Natural killer cell (primary cell): ENCODE data around the gene SCLY. TPM values are rescaled to one million over a fixed set of nuclear protein-coding genes. Genes with fewer than 3 reads are reported as not detected.

Experiments used
- ATAC-seq, 3 donors: fragments of 150-1000 bp in 2 of 3; fragments of 200-7000 bp in 1 of 3; cut with Tn5 transposase; 1 replicate in 1 of 3; 2 replicates in 2 of 3; pipeline ENCODE4 v1.10.0; 2021; ENCODE audit warnings: mild to moderate bottlenecking in 2 of 3, moderate library complexity in 2 of 3
- DNase-seq, 2 donors: peaks; one replicate each; pipeline versions ENCODE4 v3.0.0 to v3.0.0-alpha.2; 2013 to 2021; ENCODE audit warnings: mixed read lengths in 1 of 2
- H3K27ac ChIP-seq: one replicate; pipeline ENCODE4 v1.5.1; 2013; ENCODE audit warnings: mild to moderate bottlenecking, low read length
- H3K27me3 ChIP-seq: one replicate; pipeline ENCODE4 v1.6.1; 2013; ENCODE audit warnings: low read length; ENCODE audit not compliant: control insufficient read depth, insufficient read depth
- H3K36me3 ChIP-seq: one replicate; pipeline ENCODE4 v1.6.1; 2013; ENCODE audit warnings: low read length; ENCODE audit not compliant: control insufficient read depth, insufficient read depth
- H3K4me1 ChIP-seq: one replicate; pipeline ENCODE4 v1.6.1; 2013; ENCODE audit warnings: low read length; ENCODE audit not compliant: control insufficient read depth, insufficient read depth
- H3K4me3 ChIP-seq: one replicate; pipeline ENCODE4 v1.5.1; 2013; ENCODE audit warnings: low read length
- H3K9me3 ChIP-seq: one replicate; pipeline ENCODE4 v1.6.1; 2013; ENCODE audit warnings: low read length; ENCODE audit not compliant: control insufficient read depth, insufficient read depth
- H3K27ac Mint-ChIP-seq, 2 donors: one replicate each; pipeline ENCODE4 v1.8.0; 2022; ENCODE audit warnings: mild to moderate bottlenecking in 2 of 2, mixed read lengths in 2 of 2, moderate library complexity in 1 of 2
- H3K27me3 Mint-ChIP-seq, 2 donors: one replicate each; pipeline ENCODE4 v1.8.0; 2022; ENCODE audit warnings: low read depth in 2 of 2, mixed read lengths in 2 of 2
- H3K36me3 Mint-ChIP-seq: one replicate; pipeline ENCODE4 v1.8.0; 2022; ENCODE audit warnings: mixed read lengths
- H3K4me1 Mint-ChIP-seq, 2 donors: one replicate each; pipeline ENCODE4 v1.8.0; 2022; ENCODE audit warnings: mixed read lengths in 2 of 2
- H3K4me3 Mint-ChIP-seq: one replicate; pipeline ENCODE4 v1.8.0; 2022; ENCODE audit warnings: mild to moderate bottlenecking, moderate library complexity, mixed read lengths
- H3K9me3 Mint-ChIP-seq, 2 donors: one replicate each; pipeline ENCODE4 v1.8.0; 2022; ENCODE audit warnings: mixed read lengths in 2 of 2
- WGBS: methylation state at CpG from one replicate; pipeline ENCODE4 v1.1.7; 2013; ENCODE audit warnings: missing lambda C conversion rate; ENCODE audit not compliant: insufficient coverage; 5-methylcytosine and 5-hydroxymethylcytosine counted together
- intact Hi-C: fragments of 100-400 bp; cut with micrococcal nuclease; formaldehyde crosslinking; loops from one replicate; pipeline ENCODE4 v1.14.2; 2022
- total RNA-seq, 4 donors: library from RNA; stranded (reverse); fragments of 120-200 nt in 1 of 4; gene quantifications; one replicate each; pipeline versions ENCODE4 v1.2.3 to v1.2.4, GENCODE V29; 2013 to 2022
- TF ChIP-seq, protein P1 (sequence below): fragments of 200-600 bp; IDR thresholded peaks from one replicate; pipeline ENCODE4 v1.8.0; 2022; ENCODE audit warnings: antibody characterized with exemption

The SCLY gene
- total RNA-seq, 3 donors from 2014 or later (not counting 1 experiment from before 2014, with no cell fraction given), result 16.3 to 24.6 (median 20.1) TPM

- Histone ChIP-seq H3K4me3 (no peak within 1 kb of the TSS), H3K4me1 (peaks cover 20% of the 10 kb centered on the region), H3K36me3 (no peaks in the 10 kb centered on the region), H3K27ac (no peak within 1 kb of the TSS), H3K27me3 (no peaks in the 10 kb centered on the region), H3K9me3 (no peaks in the 10 kb centered on the region)
- TF ChIP-seq, protein P1, sequence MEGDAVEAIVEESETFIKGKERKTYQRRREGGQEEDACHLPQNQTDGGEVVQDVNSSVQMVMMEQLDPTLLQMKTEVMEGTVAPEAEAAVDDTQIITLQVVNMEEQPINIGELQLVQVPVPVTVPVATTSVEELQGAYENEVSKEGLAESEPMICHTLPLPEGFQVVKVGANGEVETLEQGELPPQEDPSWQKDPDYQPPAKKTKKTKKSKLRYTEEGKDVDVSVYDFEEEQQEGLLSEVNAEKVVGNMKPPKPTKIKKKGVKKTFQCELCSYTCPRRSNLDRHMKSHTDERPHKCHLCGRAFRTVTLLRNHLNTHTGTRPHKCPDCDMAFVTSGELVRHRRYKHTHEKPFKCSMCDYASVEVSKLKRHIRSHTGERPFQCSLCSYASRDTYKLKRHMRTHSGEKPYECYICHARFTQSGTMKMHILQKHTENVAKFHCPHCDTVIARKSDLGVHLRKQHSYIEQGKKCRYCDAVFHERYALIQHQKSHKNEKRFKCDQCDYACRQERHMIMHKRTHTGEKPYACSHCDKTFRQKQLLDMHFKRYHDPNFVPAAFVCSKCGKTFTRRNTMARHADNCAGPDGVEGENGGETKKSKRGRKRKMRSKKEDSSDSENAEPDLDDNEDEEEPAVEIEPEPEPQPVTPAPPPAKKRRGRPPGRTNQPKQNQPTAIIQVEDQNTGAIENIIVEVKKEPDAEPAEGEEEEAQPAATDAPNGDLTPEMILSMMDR, result no peak
- Mint-ChIP-seq H3K4me1 (peaks cover 8 to 9% of the 10 kb centered on the region in 2 donors), H3K4me3 (no peak within 1 kb of the TSS), H3K27ac (no peak within 1 kb of the TSS), H3K9me3 (no peaks in the 10 kb centered on the region), H3K36me3 (no peaks in the 10 kb centered on the region), H3K27me3 (no peaks in the 10 kb centered on the region)
- DNase-seq (no peak), ATAC-seq (no peak)
- intact Hi-C loops, result no loop called here
- 63% methylated on average over 22 of the region's 22 CpGs for WGBS
These were observed 77.8 kb downstream of the SCLY start, which contains the start of gene KLHL30 for GRCh38 chr2:238138331-238139195. Gene KLHL30, plus strand, starts transcription at chr2:238138668. Its CDS starts 2,087 bp downstream, at chr2:238140755.

DNA sequence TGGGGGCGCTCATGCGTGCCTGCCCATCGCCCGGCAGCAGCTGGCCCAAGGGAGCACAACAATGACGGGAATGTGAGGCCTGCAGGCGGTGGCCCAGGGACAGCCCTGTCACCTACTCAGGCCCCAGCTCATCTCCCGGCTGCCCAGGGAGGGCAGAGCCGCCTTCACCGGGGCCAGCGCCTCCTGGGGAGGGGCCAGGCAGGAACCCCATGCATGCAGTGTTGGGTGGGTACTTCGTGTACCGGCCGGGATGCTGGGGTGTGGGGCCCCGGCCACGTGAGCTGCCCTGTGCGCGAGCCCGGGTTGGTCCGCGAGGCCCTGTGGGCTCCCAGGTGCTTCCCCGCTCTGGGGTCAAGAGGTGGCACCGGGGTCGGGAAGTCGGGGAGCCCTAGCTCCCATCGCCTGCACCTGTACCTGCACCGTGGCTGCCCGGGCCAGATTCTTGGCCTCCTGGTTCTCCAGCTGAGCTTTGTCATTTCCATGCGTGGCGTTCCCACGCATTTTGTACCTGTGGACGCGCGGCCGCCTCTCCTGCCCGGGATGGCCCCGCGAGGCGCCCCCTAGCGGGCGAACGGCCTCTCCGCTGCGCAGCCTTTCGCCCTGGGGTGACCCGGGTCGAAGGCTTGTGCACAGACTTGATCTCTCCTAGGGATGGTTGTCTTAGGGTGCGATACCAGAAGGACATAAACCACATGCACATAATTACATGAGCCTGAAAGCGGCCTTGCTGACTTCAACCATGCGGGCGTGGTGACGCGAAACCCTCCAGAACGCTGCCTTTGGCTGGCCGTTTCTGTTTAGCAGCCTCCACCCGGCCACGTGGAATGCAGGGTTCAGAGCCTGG is 78.6 kb downstream of the SCLY start:
- H3K9me3 Mint-ChIP-seq, result no peaks in the 10 kb centered on the region
- peaks cover 20% of the 10 kb centered on the region for H3K4me1 ChIP-seq
- no peaks in the 10 kb centered on the region for H3K27me3 Mint-ChIP-seq
- no peak overlapping the region for H3K27ac Mint-ChIP-seq
- no peaks in the 10 kb centered on the region for H3K36me3 ChIP-seq
- H3K4me3 ChIP-seq, result no peak overlapping the region
- H3K27me3 ChIP-seq, result no peaks in the 10 kb centered on the region
- no peak overlapping the region for H3K4me3 Mint-ChIP-seq
- H3K36me3 Mint-ChIP-seq, result no peaks in the 10 kb centered on the region
- no peaks in the 10 kb centered on the region for H3K9me3 ChIP-seq
- WGBS, result 66% methylated on average over 56 of the region's 56 CpGs
- intact Hi-C loops, result no loop called here
- TF ChIP-seq, protein P1, result peak; percentile 49
- peak; percentile 37 to 46 for DNase-seq
- H3K27ac ChIP-seq, result no peak overlapping the region
- peak in 2 of 3 donors; percentile 31 to 50 for ATAC-seq
- H3K4me1 Mint-ChIP-seq, result peaks cover 8 to 9% of the 10 kb centered on the region in 2 donors

DNA sequence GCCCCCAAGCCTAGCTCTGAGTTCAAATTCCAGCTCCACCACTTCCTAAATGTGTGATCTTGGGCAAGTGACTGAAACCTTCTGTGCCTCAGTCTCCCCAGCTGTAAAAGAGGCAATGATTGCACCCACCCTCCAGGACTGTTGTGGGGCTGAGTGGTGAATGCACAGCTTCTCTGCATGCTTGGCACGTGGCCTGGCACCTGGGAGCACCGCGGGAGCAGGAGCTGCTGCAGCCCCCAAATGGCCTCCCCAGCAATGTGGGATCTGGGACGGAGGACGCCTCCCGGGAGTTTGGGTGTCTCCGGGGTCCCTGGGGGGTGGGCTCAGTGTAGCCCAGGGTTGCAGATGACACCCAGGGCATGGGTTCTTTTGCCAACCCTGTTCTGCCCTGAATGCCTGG is 79.2 kb downstream of the SCLY start:
- Histone ChIP-seq H3K4me1 (peaks cover 20% of the 10 kb centered on the region), H3K36me3 (no peaks in the 10 kb centered on the region), H3K9me3 (no peaks in the 10 kb centered on the region), H3K27ac (no peak overlapping the region), H3K27me3 (no peaks in the 10 kb centered on the region), H3K4me3 (no peak overlapping the region)
- no peak overlapping the region for H3K4me3 Mint-ChIP-seq
- ATAC-seq, result no peak
- TF ChIP-seq, protein P1, result no peak
- DNase-seq, result no peak
- H3K9me3 Mint-ChIP-seq, result no peaks in the 10 kb centered on the region
- intact Hi-C loops, result no loop called here
- no peaks in the 10 kb centered on the region for H3K36me3 Mint-ChIP-seq
- H3K27me3 Mint-ChIP-seq, result no peaks in the 10 kb centered on the region
- WGBS, result 94% methylated on average over 7 of the region's 7 CpGs
- H3K27ac Mint-ChIP-seq, result no peak overlapping the region
- peaks cover 8 to 9% of the 10 kb centered on the region in 2 donors for H3K4me1 Mint-ChIP-seq
